SK-MEL-5 (cell line): ENCODE data around the gene C6orf136. TPM values are rescaled to one million over a fixed set of nuclear protein-coding genes. Genes with fewer than 3 reads are reported as not detected.
"Not testable (repeated sequence)": the region's sequence is repeated elsewhere in the genome, so short reads cannot be mapped to it uniquely, and the experiment has no call there.

Experiments used
- DNase-seq: peaks from one replicate; pipeline ENCODE4 v3.0.0-alpha.2; 2016; ENCODE audit warnings: low read depth, low spot score
- in situ Hi-C: cut with HindIII; loops from 2 replicates; pipeline ENCODE4 v1.10.0; 2016; ENCODE audit warnings: low sequenced_read_pairs, high pct_unique_total_duplicates, low pct_unique_long_range_greater_than_20kb
- polyA plus RNA-seq, 2 experiments: library from polyadenylated mRNA; depleted of rRNA; stranded (reverse); fragments of >200 nt; gene quantifications; 2 replicates each; pipeline ENCODE4 v1.2.3, GENCODE V29; 2015
- total RNA-seq: library from RNA; depleted of rRNA; stranded (reverse); fragments of >200 nt; shearing (Covaris generic); gene quantifications from 2 replicates; pipeline ENCODE4 v1.2.3, GENCODE V29; 2014; rRNA removed

C6orf136 gene
- 4.5 and 5.2 TPM in 2 replicates for total RNA-seq
- polyA plus RNA-seq (2015; cell fraction: cytosol; rRNA removed) = 15.2 and 20.5 TPM in 2 replicates
- polyA plus RNA-seq (2015; cell fraction: nucleus; rRNA removed) = 42.1 and 73.6 TPM in 2 replicates

- in situ Hi-C loops = no loop called here
- DNase-seq = peak; percentile 93
Measured at GRCh38 chr6:30646450-30647241, at the start of gene C6orf136. Gene C6orf136 (plus strand): TSS chr6:30647133. CDS start chr6:30647232, 99 bp downstream.

- in situ Hi-C loops = not testable (repeated sequence)
- DNase-seq = peak; percentile 89
Measured at GRCh38 chr6:30597315-30598144, 49.4 kb upstream of the C6orf136 start.

GRCh38 chr6:30598912-30599624 lies 47.9 kb upstream of the C6orf136 start:
- in situ Hi-C loops = no loop called here
- no peak for DNase-seq

- in situ Hi-C loops = no loop called here
Measured at GRCh38 chr6:30599625-30600324, 47.2 kb upstream of the C6orf136 start.

GRCh38 chr6:30600451-30600961 lies 46.4 kb upstream of the C6orf136 start:
- in situ Hi-C loops = no loop called here
- no peak for DNase-seq

More at GRCh38 chr6:30599625-30600324, 47.2 kb upstream of the C6orf136 start:
- no peak for DNase-seq

GRCh38 chr6:30601436-30601814 lies 45.5 kb upstream of the C6orf136 start:
- DNase-seq = no peak
- in situ Hi-C loops = no loop called here

GRCh38 chr6:30601815-30602641 lies 44.9 kb upstream of the C6orf136 start:
- in situ Hi-C loops = no loop called here
- no peak for DNase-seq

- no peak for DNase-seq
Measured at GRCh38 chr6:30603961-30604360, 43.0 kb upstream of the C6orf136 start.

GRCh38 chr6:30610065-30610464 lies 36.9 kb upstream of the C6orf136 start:
- no peak for DNase-seq
- in situ Hi-C loops = no loop called here

More at GRCh38 chr6:30603961-30604360, 43.0 kb upstream of the C6orf136 start:
- in situ Hi-C loops = no loop called here

- no peak for DNase-seq
- in situ Hi-C loops = no loop called here
Measured at GRCh38 chr6:30611150-30611855, 35.6 kb upstream of the C6orf136 start.

- in situ Hi-C loops = no loop called here
- no peak for DNase-seq
Measured at GRCh38 chr6:30611856-30612194, 35.1 kb upstream of the C6orf136 start.

GRCh38 chr6:30612213-30612612 lies 34.7 kb upstream of the C6orf136 start:
- peak; percentile 47 for DNase-seq
- in situ Hi-C loops = no loop called here

- no peak for DNase-seq
Measured at GRCh38 chr6:30612687-30613248, 34.2 kb upstream of the C6orf136 start.

GRCh38 chr6:30613251-30614043 lies 33.5 kb upstream of the C6orf136 start:
- no peak for DNase-seq

More at GRCh38 chr6:30612687-30613248, 34.2 kb upstream of the C6orf136 start:
- in situ Hi-C loops = no loop called here

More at GRCh38 chr6:30613251-30614043, 33.5 kb upstream of the C6orf136 start:
- in situ Hi-C loops = no loop called here
